Measurements from ENCODE around the gene CARD10.

The CARD10 gene

DNA sequence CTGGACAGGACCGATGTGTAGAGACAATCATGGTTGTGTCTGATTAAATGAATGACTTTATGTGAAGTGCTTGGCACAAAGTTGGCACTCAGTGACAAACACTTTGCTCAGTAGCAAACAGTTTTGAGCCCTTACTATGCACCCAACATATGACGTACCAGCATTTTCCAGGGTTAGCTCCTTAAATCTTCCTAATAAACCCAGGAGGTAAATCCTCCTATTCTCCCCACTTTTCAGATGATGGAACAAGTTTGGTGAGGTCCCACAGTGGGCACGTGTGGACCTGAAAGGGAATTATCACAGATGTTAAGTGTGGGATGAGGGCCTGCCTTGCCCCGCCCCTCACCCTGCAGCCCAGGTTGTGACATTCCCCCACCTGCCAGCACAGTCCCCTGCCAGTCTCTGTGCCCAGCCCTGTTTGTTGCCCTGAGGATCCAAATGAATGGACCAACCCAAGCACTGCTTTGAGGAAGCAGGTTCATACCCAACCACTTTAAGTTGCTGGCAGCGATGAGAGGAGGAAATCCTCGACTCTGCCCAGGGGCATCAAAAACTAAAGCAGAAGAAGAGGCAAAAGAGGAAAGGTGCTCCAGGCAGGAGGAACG, 6.6 kb upstream of the CARD10 start:
- no peak for DNase-seq

DNA sequence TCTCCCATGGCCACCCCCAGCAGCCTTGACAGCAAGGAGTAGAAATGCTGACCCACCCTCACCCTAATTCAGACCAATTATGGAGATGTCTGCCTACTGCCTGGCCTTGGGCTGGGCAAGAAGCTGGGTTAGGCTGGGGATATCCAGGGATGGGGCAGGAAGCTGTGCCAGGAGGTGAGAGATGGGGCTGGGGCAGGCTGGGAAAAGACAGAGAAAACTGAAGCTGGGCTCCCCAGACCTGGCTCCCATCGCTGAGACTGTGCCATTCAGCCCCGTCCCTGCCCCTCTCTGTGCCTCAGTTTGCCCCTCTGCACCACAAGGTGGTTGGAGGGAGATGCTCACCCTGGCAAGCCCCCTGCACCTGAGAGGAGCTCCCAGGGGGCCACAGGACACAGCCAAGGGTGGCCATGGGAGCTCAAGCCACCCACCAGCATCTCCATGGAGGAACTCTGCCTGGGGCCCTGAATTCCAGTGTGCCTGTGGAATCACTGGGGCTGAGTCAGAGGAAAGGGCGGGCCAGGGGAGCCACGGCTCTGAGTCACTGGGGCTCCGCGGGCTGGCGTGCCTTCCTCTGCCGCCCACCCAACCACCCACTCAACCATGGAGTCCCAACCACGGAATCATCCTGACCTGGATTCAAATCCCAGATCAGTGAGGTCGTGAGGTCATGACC, 6.0 kb upstream of the CARD10 start:
- DNase-seq: no peak

DNA sequence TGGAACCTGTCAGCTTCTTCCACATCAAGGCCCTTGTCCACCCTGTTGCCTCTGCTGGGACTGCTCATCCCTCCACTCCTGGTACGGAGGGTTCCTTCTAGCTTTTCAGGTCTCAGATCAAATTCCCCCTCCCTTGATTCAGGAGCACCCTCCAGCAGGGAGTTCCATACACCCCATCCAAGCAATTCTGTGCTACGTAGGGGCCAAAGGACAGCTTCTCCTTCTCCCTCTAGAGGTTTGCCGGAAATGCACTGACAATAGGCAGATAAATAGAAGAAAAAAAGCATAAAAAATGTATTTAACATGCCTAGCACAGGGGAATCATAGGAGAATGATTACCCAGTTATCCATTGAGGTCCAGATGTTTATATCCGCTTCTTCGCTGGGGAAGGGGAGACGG, 3.3 kb upstream of the CARD10 start:
- no peak for DNase-seq

DNA sequence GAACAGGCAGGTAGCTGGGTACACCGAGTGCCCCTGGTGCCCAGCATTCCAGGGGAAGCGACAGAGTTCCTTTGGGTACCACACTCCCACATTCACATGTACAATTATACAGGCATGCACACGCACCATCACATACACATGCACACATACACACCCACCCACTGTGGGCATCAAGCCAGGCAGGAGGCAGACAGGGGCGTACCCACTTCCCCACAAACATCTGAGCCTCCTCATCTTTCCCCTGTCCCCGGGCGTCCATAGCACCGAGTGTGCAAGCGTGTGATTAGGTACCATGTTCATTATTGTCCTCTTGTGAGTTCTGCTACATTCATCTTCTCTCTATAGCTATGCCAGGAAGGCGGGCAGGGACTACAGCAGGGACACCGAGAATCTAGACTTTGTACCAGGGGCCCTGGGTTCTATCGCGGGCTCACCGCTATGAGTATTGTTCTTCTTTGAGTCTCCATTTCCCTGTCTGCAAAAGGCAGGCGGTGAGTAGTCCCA, 2.1 kb upstream of the CARD10 start:
- no peak for DNase-seq

DNA sequence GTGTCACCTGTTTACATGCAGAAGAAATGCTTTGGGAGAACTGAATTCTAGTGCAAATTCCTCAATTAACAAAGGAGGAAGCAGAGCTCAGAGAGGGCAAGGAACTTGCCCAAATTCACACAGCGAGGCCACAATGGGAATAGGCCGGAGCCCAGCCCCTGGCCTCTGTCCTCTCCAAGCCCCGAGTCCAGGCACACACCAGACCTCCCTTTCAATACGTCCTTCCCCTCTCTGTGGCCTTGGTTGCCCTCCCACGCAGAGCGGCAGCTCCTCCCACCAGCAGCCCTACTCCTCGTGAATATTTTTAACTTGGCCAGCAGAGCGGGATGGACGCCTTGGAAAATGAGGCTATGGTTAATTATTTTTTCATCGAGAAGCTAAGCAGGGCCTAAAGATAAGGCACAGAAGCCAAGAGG, 1.6 kb upstream of the CARD10 start:
- DNase-seq: no peak

DNA sequence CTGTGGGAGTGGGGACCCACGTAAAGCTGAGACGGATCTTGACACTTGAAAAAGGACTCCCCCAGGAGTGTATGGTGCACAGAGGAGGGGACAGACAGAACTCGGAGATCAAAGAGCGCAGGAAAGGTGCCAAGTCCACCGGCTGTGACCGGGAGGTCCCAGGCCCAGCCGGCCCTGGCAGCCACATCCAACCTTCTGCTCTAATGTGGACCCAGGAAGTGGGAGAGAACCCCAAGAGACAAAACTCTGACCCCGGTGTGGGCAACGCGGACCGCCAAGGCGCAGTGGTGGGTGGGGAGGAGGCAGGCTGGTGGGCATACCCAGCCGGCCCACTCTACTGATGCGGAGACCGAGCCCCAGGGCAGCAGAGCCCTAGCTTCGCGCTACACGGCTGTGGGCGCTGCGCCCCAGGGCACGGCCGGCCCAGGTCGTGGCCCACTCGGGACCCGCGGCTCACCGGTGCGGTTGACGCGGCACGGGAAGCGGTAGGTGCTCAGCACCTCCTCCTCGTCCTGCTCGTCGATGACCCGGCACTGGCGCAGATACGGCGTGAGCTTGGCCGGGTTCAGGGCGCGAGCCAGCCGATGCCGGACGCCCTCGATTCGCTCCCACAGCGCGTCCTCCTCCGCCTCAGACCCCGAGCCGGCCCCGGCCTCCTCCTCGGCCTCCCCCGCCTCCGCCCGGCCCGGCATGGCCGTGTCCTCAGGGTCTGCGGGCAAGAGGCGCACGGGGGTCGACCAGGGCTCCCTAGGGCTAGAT, 527 bp downstream of the CARD10 start:
- DNase-seq: no peak

DNA sequence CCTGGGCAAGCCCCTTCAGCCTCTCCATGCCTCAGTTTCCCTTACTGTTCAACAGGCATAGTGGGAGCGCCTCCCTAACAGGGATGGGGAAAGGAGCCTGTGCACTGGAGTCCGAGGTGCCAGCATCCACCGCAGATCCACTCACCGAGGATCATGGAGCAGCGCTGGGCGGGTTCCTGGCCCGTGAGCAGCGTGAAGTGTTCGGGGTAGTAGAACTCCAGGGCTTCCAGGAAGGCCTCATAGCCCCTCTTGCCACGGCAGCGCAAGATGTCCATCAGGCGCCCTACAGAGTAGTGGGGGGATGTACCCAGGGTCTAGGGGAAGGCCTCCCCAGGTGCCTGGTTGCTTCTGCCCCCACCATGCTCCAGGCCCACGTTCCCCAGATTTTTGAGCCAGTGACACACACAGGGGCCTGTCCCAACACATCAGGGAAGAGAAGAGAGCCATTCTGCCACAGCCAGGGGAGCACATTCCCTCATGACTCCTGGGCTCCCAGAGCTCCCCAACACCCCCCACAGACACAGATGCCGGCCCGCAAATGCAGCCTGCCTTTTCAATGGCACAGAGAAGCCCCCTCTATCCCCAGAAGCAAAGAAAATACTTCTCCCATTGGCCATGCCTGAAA, 1.3 kb downstream of the CARD10 start:
- DNase-seq: no peak

DNA sequence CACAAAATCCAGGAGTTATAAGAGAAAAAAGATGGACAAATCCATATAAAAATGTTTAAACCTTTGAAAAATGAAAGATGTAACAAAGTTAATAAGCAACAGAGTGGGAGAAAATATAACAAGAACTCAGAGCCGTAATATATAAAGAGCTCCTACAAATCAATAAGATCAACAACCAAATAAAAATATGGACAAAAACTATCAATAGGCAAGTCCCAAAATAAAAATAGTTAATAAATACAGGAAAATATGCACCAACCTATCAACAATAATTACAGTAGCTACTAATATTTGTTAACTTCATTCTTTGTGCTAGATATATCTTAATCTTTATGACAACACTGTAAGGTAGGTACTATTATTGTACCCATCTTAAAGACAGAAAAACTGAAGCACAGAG, 2.8 kb downstream of the CARD10 start:
- DNase-seq: no peak

DNA sequence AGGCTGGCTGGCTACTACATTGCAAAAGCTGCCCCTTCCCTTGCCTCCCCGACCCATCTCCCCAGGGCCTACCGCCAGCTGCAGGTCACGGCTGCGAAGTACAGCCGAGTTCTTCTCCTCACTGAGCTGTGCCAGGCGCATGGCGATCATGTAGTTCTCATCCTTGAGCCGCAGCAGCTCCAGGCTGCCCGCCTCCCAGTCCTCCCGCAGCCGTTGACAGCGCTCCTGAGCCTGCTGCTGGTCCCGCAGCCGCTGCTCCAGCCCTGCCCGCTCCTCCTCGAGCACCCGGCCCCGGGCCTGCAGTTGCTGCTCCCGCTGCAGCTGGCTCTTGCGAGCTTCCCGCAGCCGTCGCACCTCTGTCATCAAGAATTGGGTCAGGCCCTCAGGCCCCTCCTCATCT, 3.3 kb downstream of the CARD10 start:
- DNase-seq: no peak

DNA sequence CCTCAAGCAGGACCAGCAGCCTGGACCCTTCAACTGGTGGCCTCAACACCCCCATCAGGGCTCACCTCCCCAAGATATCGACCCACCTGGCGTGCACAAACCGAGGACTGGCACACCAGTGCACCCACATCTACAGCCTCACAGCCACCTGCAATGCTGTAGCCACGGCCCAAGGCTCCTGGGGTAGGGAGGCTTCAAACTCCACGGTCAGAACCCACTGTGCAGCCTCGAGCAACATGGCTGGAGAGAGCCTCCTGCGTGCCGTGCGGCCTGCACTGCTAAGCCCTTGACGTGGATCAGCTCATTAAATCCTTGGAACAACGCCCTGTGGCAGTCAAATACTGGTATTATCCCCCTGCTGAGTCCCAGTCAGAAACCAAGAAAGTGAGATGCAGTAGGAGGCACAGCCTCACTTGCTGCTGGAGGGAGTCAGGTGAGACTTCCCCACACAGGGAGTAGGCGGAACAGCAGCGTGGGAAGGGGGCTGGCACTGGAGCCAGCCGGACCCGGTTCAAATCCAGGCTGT, 4.6 kb downstream of the CARD10 start:
- DNase-seq: no peak

DNA sequence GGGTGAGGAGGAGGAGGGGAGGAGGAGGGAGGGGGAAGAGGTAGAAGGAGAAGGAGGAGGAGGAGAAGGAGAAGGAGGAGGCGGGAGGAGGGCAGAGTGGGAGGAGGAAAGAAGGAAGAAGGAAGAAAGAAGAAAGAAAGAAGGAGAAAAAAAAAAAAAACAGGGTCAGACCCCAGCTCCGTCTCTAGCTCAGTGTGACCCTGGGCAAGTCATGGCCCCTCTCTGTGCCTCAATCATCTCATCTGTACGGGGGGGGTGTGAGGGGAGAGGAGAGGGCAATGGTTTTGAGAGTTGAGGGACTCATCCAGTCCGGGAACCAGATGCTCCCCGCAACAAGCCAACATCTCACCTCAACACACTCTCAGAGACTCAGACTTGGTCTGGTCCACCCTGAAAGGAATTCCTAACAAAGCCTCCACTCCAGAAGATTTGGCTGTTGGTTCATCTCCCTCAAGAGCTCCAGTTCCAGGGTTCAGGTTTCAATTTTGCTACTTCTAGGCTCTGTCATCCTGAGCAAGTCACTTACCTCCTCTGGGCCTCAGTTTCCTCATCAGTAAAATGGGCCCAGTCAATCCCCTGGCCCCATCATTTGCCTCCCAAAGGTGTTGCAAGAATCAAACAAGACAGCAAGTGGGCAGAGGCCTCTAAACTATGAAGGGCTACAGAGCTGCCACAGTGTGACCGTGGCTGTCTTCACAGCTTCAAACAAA, 7.7 kb downstream of the CARD10 start:
- DNase-seq: no peak

DNA sequence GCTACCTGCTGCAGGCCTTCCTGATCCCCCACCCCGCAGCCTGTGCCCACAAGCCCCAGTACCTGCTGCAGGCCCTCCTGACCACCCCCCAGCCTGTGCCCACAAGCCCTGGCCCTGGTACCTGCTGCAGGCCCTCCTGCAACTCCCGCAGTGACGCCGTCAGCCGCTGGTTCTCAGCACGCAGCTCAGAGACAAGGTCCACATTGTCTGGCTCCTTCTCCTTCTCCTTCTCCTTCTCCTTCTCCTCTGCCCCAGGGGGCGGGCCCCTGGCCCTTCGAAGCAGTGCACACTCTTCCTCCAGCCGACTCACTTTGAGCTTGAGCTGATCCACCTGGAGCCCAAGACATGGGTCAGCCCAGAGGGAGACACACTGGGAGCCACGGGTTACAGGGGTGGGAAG, 9.1 kb downstream of the CARD10 start:
- no peak for DNase-seq

DNA sequence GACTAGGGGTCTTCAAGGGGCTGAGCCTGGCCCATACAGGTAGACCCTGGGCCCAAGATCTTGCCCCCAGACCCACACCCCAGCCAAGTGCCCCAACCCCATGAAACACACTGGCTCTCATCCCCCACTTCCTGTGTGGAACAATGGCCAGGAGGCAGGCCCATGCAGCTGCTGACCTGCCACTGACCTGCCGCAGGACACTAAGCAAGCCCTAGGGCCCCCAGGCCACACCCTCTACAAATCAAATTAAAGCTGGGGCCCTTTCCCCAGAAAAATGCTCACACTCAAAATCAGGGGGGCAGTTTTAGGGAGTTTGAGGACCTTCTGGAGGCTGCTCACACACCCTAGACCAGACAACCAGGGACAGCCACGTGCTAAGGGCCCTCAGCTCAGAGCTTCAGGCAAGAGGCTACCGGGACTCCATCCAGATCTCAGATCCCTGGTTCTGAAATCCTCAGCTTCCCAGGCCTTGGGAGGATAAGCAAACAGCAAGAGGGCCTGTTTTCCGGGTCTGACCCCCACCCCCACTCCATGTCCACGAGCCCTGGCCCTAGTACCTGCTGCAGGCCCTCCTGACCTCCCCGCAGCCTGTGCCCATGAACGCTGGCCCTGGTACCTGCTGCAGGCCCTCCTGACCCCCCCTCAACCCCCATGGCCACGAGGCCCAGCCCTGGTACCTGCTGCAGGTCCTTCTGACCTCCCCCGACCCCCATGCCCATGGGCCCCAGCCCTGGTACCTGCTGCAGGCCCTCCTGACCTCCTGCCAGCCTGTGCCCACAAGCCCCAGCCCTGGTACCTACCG, 10.0 kb downstream of the CARD10 start:
- no peak for DNase-seq

DNA sequence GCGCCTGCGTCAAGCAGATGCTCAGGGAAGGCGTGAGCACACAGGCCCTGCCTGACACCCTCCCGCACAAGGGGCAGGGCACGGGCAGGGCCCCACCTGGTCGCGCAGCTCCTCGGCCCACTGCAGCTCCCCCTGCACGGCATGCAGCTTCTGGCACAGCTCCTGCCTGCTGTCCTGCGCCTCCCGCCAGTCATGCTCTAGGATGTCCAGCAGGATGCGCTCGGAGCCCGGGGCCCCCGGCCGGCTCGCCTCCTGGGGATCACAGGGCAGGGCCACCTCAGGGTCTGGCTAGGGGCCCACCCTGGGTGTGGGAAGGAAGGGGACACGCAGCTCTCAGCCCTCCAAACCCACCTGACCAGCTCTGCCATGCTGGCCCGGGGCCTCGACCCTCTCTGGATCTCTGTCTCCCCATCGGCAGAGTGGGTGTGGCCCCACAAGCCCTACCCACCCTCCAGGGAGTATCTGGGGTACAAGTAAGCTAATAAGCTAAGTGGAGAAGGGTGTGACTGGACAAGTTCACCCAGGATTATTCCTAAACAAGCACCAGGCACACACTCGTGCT, 10.7 kb downstream of the CARD10 start:
- no peak for DNase-seq

DNA sequence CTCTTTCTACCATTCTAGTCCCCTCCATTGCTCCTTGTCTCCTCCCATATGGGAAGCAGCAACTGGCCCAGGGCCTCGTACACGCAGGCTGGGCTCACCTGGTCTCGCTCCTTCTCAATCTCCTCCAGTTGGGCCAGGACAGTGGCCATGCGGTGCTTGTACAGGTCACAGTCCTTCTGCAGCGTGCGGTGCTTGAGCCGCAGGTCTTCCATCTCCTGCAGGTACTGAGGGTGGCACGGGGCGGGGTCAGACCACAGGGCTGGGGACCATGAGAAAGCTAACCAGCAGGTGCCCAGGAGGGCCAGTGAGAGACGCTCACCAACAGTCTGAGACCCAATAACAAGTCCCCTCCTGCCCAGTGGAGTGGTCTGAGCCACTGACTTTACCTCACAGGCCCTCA, 11.5 kb downstream of the CARD10 start:
- no peak for DNase-seq

DNA sequence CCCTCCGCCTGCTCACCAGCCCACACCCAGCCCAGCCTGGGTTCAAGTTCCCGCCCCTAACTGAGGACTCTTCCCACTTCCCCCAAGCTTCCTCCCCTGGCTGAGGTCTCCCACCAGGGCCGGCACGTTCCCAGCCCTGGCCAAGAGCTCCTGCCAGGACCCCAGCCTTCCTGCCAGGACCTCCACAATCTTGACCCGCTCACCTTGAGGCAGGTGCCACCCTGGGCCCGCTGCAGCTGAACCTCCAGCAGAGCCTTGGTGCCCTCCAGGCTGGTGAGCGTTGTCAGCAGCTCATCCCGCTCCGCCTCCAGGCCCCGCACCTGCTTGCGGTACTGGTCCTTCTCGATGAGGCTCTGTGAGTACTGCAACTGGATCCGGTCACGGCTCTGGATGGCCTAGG, 13.2 kb downstream of the CARD10 start:
- no peak for DNase-seq

DNA sequence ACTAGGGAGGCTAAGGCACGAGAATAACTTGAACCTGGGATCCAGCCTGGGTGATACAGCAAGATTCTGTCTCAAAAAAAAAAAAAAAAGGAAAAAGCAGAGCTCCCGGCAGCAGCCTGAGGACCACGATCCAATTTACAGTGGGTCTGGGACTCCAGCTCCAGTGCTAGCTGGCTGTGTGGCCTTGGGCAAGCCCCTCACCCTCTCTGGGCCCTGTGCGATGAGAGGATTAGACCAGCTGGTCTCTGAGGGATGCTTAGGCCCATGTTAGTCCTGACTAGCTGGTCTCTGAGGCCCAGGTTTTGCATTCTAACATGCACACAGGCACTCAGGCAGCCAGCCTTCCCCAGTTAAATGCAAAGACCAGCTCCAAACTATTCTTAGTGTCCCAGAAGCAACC, 13.7 kb downstream of the CARD10 start:
- DNase-seq: no peak

DNA sequence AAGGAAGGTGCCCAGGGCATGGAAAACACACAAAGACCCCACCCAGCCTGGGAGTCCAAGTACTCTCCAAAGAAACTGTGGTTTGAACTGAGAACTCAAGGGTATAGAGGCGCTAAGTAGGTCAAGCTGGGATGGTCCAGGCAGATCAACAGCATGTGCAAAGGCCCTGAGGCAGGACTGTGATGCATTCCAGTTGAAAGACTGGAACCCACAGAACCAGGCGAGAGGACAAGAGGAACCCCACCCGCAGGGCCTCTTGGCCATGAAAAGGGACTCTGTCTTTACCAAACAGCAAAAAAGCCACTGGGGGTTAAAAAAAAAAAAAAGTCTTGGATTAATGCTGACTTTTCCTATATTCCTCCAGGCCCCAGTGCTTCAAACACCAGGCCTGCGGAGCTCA, 14.3 kb downstream of the CARD10 start:
- no peak for DNase-seq

DNA sequence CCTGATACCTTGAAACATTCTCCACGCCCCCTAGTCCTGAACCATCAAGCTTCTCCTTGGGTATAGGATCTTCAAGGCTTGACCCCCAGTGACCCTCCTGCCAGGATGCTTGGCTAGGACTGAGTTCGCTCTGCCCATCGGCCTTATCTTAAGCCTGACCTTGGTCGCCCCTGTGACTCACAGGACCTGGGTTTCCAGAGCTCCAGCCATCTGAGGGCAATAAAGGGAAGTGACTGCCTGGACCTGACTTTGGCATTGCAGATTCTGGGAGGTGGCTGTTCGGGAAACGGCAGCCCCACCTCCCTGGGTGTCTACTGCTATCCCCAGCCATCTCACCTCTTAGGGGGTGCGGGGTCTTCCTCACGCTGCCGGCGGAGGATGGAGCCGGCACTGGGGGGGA, 15.4 kb downstream of the CARD10 start:
- DNase-seq: no peak

DNA sequence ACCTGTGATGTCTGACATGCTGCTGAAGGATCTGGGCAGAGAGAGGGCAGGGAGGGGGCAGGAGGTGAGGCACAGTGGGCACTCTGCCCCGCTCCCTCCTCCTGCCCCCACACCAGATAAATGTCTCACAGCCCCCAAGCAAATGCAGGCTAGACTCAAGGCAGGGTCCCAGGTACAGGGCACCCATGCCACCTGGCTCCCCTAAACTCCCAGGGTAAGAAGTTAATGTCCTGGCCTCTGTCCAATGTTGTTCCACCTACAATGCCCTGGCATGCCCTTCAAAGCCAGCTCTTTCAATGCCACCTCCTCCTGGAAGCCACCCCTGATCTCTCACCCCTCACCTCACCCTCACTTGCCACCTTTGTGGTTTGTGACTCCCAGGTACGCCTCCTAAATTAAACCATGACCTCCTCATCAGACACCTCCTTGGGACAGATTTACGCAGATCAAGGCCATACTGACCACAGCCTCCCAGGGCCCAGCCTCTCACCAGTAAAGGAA, 16.0 kb downstream of the CARD10 start:
- no peak for DNase-seq
